Natural killer cell (primary cell): ENCODE results near the gene LPIN3. TPM values are rescaled to one million over a fixed set of nuclear protein-coding genes. Genes with fewer than 3 reads are reported as not detected.
A peak's percentile ranks its signal among the peaks of the same experiment; 100 is the strongest.

Experiments
- ATAC-seq, 3 donors: fragments of 150-1000 bp in 2 of 3; fragments of 200-7000 bp in 1 of 3; cut with Tn5 transposase; 1 replicate in 1 of 3; 2 replicates in 2 of 3; pipeline ENCODE4 v1.10.0; 2021; ENCODE audit warnings: mild to moderate bottlenecking in 2 of 3, moderate library complexity in 2 of 3
- DNase-seq, 2 donors: peaks; one replicate each; pipeline versions ENCODE4 v3.0.0 to v3.0.0-alpha.2; 2013 to 2021; ENCODE audit warnings: mixed read lengths in 1 of 2
- H3K27ac ChIP-seq: one replicate; pipeline ENCODE4 v1.5.1; 2013; ENCODE audit warnings: mild to moderate bottlenecking, low read length
- H3K27me3 ChIP-seq: one replicate; pipeline ENCODE4 v1.6.1; 2013; ENCODE audit warnings: low read length; ENCODE audit not compliant: control insufficient read depth, insufficient read depth
- H3K36me3 ChIP-seq: one replicate; pipeline ENCODE4 v1.6.1; 2013; ENCODE audit warnings: low read length; ENCODE audit not compliant: control insufficient read depth, insufficient read depth
- H3K4me1 ChIP-seq: one replicate; pipeline ENCODE4 v1.6.1; 2013; ENCODE audit warnings: low read length; ENCODE audit not compliant: control insufficient read depth, insufficient read depth
- H3K4me3 ChIP-seq: one replicate; pipeline ENCODE4 v1.5.1; 2013; ENCODE audit warnings: low read length
- H3K9me3 ChIP-seq: one replicate; pipeline ENCODE4 v1.6.1; 2013; ENCODE audit warnings: low read length; ENCODE audit not compliant: control insufficient read depth, insufficient read depth
- H3K27ac Mint-ChIP-seq, 2 donors: one replicate each; pipeline ENCODE4 v1.8.0; 2022; ENCODE audit warnings: mild to moderate bottlenecking in 2 of 2, mixed read lengths in 2 of 2, moderate library complexity in 1 of 2
- H3K27me3 Mint-ChIP-seq, 2 donors: one replicate each; pipeline ENCODE4 v1.8.0; 2022; ENCODE audit warnings: low read depth in 2 of 2, mixed read lengths in 2 of 2
- H3K36me3 Mint-ChIP-seq: one replicate; pipeline ENCODE4 v1.8.0; 2022; ENCODE audit warnings: mixed read lengths
- H3K4me1 Mint-ChIP-seq, 2 donors: one replicate each; pipeline ENCODE4 v1.8.0; 2022; ENCODE audit warnings: mixed read lengths in 2 of 2
- H3K4me3 Mint-ChIP-seq: one replicate; pipeline ENCODE4 v1.8.0; 2022; ENCODE audit warnings: mild to moderate bottlenecking, moderate library complexity, mixed read lengths
- H3K9me3 Mint-ChIP-seq, 2 donors: one replicate each; pipeline ENCODE4 v1.8.0; 2022; ENCODE audit warnings: mixed read lengths in 2 of 2
- CTCF ChIP-seq: fragments of 200-600 bp; IDR thresholded peaks from one replicate; pipeline ENCODE4 v1.8.0; 2022; ENCODE audit warnings: antibody characterized with exemption
- WGBS: methylation state at CpG from one replicate; pipeline ENCODE4 v1.1.7; 2013; ENCODE audit warnings: missing lambda C conversion rate; ENCODE audit not compliant: insufficient coverage; 5-methylcytosine and 5-hydroxymethylcytosine counted together
- intact Hi-C: fragments of 100-400 bp; cut with micrococcal nuclease; formaldehyde crosslinking; loops from one replicate; pipeline ENCODE4 v1.14.2; 2022
- total RNA-seq, 4 donors: library from RNA; stranded (reverse); fragments of 120-200 nt in 1 of 4; gene quantifications; one replicate each; pipeline versions ENCODE4 v1.2.3 to v1.2.4, GENCODE V29; 2013 to 2022

LPIN3 gene
- total RNA-seq, 3 donors from 2014 or later (not counting 1 experiment from before 2014, with no cell fraction given): 0.07 to 0.28 TPM; not detected in 1

- DNase-seq (no peak), ATAC-seq (no peak)
- H3K36me3 ChIP-seq: no peaks in the 10 kb centered on the region
- H3K4me1 ChIP-seq: no peaks in the 10 kb centered on the region
- Mint-ChIP-seq H3K4me3 (no peak overlapping the region), H3K27ac (peak overlapping the region in 1 of 2 donors; percentile 41), H3K9me3 (no peaks in the 10 kb centered on the region), H3K4me1 (peaks cover 0 to 5% of the 10 kb centered on the region in 2 donors), H3K27me3 (peaks cover 0 to 4% of the 10 kb centered on the region in 2 donors), H3K36me3 (no peaks in the 10 kb centered on the region)
- no peaks in the 10 kb centered on the region for H3K27me3 ChIP-seq
- TF ChIP-seq CTCF: no peak
- intact Hi-C loops: no loop called here
- no peaks in the 10 kb centered on the region for H3K9me3 ChIP-seq
- no peak overlapping the region for H3K4me3 ChIP-seq
- H3K27ac ChIP-seq: no peak overlapping the region
- 85% methylated on average over 7 of the region's 7 CpGs for WGBS
Observed at GRCh38 chr20:41350408-41350962, 9.9 kb downstream of the LPIN3 start.

GRCh38 chr20:41352106-41352505 lies 11.5 kb downstream of the LPIN3 start:
- Histone ChIP-seq H3K36me3 (no peaks in the 10 kb centered on the region), H3K27me3 (no peaks in the 10 kb centered on the region), H3K4me3 (no peak overlapping the region), H3K4me1 (no peaks in the 10 kb centered on the region), H3K9me3 (no peaks in the 10 kb centered on the region), H3K27ac (no peak overlapping the region)
- WGBS: 88% methylated on average over 4 of the region's 4 CpGs
- H3K9me3 Mint-ChIP-seq: no peaks in the 10 kb centered on the region
- no peak overlapping the region for H3K4me3 Mint-ChIP-seq
- no peak for ATAC-seq
- H3K27ac Mint-ChIP-seq: no peak overlapping the region
- intact Hi-C loops: no loop called here
- no peak for TF ChIP-seq CTCF
- peaks cover 0 to 4% of the 10 kb centered on the region in 2 donors for H3K27me3 Mint-ChIP-seq
- no peak for DNase-seq
- no peaks in the 10 kb centered on the region for H3K36me3 Mint-ChIP-seq
- peaks cover 0 to 5% of the 10 kb centered on the region in 2 donors for H3K4me1 Mint-ChIP-seq

- DNase-seq: no peak
- intact Hi-C loops: no loop called here
- Mint-ChIP-seq H3K36me3 (no peaks in the 10 kb centered on the region), H3K27me3 (peaks cover 0 to 4% of the 10 kb centered on the region in 2 donors), H3K4me3 (no peak overlapping the region), H3K27ac (no peak overlapping the region), H3K9me3 (no peaks in the 10 kb centered on the region), H3K4me1 (peaks cover 0 to 5% of the 10 kb centered on the region in 2 donors)
- 78% methylated on average over 5 of the region's 5 CpGs for WGBS
- no peaks in the 10 kb centered on the region for H3K36me3 ChIP-seq
- TF ChIP-seq CTCF: no peak
- H3K9me3 ChIP-seq: no peaks in the 10 kb centered on the region
- H3K4me1 ChIP-seq: no peaks in the 10 kb centered on the region
- H3K4me3 ChIP-seq: no peak overlapping the region
- H3K27ac ChIP-seq: no peak overlapping the region
- no peak for ATAC-seq
- no peaks in the 10 kb centered on the region for H3K27me3 ChIP-seq
Observed at GRCh38 chr20:41352666-41353065, 12.0 kb downstream of the LPIN3 start.

- DNase-seq: no peak
- no peaks in the 10 kb centered on the region for H3K9me3 Mint-ChIP-seq
- H3K27me3 Mint-ChIP-seq: peaks cover 0 to 4% of the 10 kb centered on the region in 2 donors
- no peak for ATAC-seq
- no peak overlapping the region for H3K4me3 Mint-ChIP-seq
- H3K27ac Mint-ChIP-seq: no peak overlapping the region
- no peaks in the 10 kb centered on the region for H3K36me3 Mint-ChIP-seq
- Histone ChIP-seq H3K27me3 (no peaks in the 10 kb centered on the region), H3K36me3 (no peaks in the 10 kb centered on the region), H3K9me3 (no peaks in the 10 kb centered on the region), H3K4me3 (no peak overlapping the region), H3K27ac (no peak overlapping the region), H3K4me1 (no peaks in the 10 kb centered on the region)
- intact Hi-C loops: no loop called here
- peaks cover 0 to 5% of the 10 kb centered on the region in 2 donors for H3K4me1 Mint-ChIP-seq
- no peak for TF ChIP-seq CTCF
Observed at GRCh38 chr20:41353530-41353929, 12.9 kb downstream of the LPIN3 start.
